ENCODE results near the gene PBRM1. TPM values are rescaled to one million over a fixed set of nuclear protein-coding genes. Genes with fewer than 3 reads are reported as not detected.
A peak's percentile ranks its signal among the peaks of the same experiment; 100 is the strongest.
"Not testable (repeated sequence)": the region's sequence is repeated elsewhere in the genome, so short reads cannot be mapped to it uniquely, and the experiment has no call there.

The PBRM1 gene
- total RNA-seq, 3 donors from 2014 or later, result 55.9 to 65.2 (median 64.4) TPM

- Mint-ChIP-seq H3K9me3 (no peaks in the 10 kb centered on the region), H3K4me1 (ENCODE audit: low read depth) (peaks cover 61% of the 10 kb centered on the region), H3K27me3 (ENCODE audit: low read depth) (no peaks in the 10 kb centered on the region), H3K4me3 (peak overlapping the region; percentile 19), H3K36me3 (ENCODE audit: insufficient read depth) (peaks cover 77% of the 10 kb centered on the region)
- no peak for ATAC-seq
- DNase-seq, result no peak
Observed at GRCh38 chr3:52690560-52690959, 4.8 kb upstream of the PBRM1 start.

- no peak for DNase-seq
- H3K9me3 Mint-ChIP-seq, result no peaks in the 10 kb centered on the region
- H3K4me3 Mint-ChIP-seq, result peak overlapping the region; percentile 93
- no peak for ATAC-seq
- H3K27me3 Mint-ChIP-seq (ENCODE audit: low read depth), result no peaks in the 10 kb centered on the region
- peaks cover 68% of the 10 kb centered on the region for H3K36me3 Mint-ChIP-seq (ENCODE audit: insufficient read depth)
- peaks cover 66% of the 10 kb centered on the region for H3K4me1 Mint-ChIP-seq (ENCODE audit: low read depth)
Observed at GRCh38 chr3:52689151-52689550, 3.4 kb upstream of the PBRM1 start.

GRCh38 chr3:52688266-52688665 lies 2.6 kb upstream of the PBRM1 start:
- no peak for DNase-seq
- peaks cover 60% of the 10 kb centered on the region for H3K36me3 Mint-ChIP-seq (ENCODE audit: insufficient read depth)
- H3K27me3 Mint-ChIP-seq (ENCODE audit: low read depth), result no peaks in the 10 kb centered on the region
- H3K4me1 Mint-ChIP-seq (ENCODE audit: low read depth), result peaks cover 60% of the 10 kb centered on the region
- H3K9me3 Mint-ChIP-seq, result no peaks in the 10 kb centered on the region
- H3K4me3 Mint-ChIP-seq, result peak overlapping the region; percentile 93
- no peak for ATAC-seq

GRCh38 chr3:52685285-52685708 lies 416 bp downstream of the PBRM1 start:
- Mint-ChIP-seq H3K36me3 (ENCODE audit: insufficient read depth) (peaks cover 54% of the 10 kb centered on the region), H3K9me3 (no peaks in the 10 kb centered on the region), H3K4me3 (peak overlapping the region; percentile 90), H3K27me3 (ENCODE audit: low read depth) (no peaks in the 10 kb centered on the region), H3K4me1 (ENCODE audit: low read depth) (peaks cover 66% of the 10 kb centered on the region)
- peak; percentile 62 for DNase-seq
- peak; percentile 80 to 82 for ATAC-seq

- peaks cover 67% of the 10 kb centered on the region for H3K4me1 Mint-ChIP-seq (ENCODE audit: low read depth)
- H3K27me3 Mint-ChIP-seq (ENCODE audit: low read depth), result no peaks in the 10 kb centered on the region
- no peak for DNase-seq
- ATAC-seq, result no peak
- no peaks in the 10 kb centered on the region for H3K9me3 Mint-ChIP-seq
- H3K36me3 Mint-ChIP-seq (ENCODE audit: insufficient read depth), result peaks cover 53% of the 10 kb centered on the region
- peak overlapping the region; percentile 90 for H3K4me3 Mint-ChIP-seq
Observed at GRCh38 chr3:52684184-52684583, 1.5 kb downstream of the PBRM1 start.

DNA sequence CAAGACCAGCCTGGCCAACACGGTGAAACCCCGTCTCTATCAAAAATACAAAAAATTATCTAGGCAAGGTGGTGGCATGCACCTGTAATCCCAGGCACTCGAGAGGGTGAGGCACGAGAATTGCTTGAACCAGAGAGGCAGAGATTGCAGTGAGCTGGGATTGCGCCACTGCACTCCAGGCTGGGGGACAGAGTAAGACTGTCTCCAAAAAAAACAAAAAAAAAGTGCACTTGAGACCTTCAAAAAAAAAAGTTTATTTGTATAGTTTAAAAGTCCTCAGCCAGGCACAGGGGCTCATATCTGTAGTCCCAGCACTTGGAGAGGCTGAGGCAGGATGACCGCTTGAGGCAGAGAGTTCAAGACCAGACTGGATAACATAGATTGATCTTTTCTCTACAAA lies 2.1 kb downstream of the PBRM1 start:
- Mint-ChIP-seq H3K4me1 (ENCODE audit: low read depth) (peaks cover 64% of the 10 kb centered on the region), H3K9me3 (no peaks in the 10 kb centered on the region), H3K4me3 (peak overlapping the region; percentile 90), H3K27me3 (ENCODE audit: low read depth) (no peaks in the 10 kb centered on the region), H3K36me3 (ENCODE audit: insufficient read depth) (peaks cover 53% of the 10 kb centered on the region)
- no peak for DNase-seq
- ATAC-seq, result no peak

- peak overlapping the region; percentile 38 for H3K4me3 Mint-ChIP-seq
- peaks cover 44% of the 10 kb centered on the region for H3K36me3 Mint-ChIP-seq (ENCODE audit: insufficient read depth)
Observed at GRCh38 chr3:52682016-52682415, 3.7 kb downstream of the PBRM1 start.

DNA sequence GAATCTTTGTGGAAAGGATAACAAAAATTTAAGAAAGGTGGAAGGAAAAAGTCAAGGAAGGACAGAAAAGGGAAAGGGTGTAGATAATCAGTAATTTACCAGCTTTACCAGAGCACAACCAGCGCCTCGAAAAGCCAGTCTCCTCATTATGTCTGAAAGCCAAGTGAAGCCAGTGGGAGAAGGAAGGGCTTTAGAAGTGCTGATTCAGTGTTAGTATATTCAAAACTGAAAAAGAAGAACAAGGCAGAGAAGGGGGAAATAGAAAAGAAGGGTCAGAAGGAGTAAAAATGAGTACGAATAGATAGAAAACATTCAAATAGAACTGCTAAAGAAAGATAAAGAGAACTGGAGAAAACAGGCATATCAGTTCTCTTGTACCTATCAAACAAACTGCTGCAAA lies 4.1 kb downstream of the PBRM1 start:
- Mint-ChIP-seq H3K36me3 (ENCODE audit: insufficient read depth) (peaks cover 44% of the 10 kb centered on the region), H3K27me3 (ENCODE audit: low read depth) (no peaks in the 10 kb centered on the region), H3K9me3 (no peaks in the 10 kb centered on the region), H3K4me3 (peak overlapping the region; percentile 35), H3K4me1 (ENCODE audit: low read depth) (peaks cover 44% of the 10 kb centered on the region)
- DNase-seq (no peak), ATAC-seq (no peak)

More at GRCh38 chr3:52682016-52682415, 3.7 kb downstream of the PBRM1 start:
- Mint-ChIP-seq H3K9me3 (no peaks in the 10 kb centered on the region), H3K4me1 (ENCODE audit: low read depth) (peaks cover 48% of the 10 kb centered on the region), H3K27me3 (ENCODE audit: low read depth) (no peaks in the 10 kb centered on the region)
- no peak for DNase-seq
- ATAC-seq, result peak; percentile 35 to 36

DNA sequence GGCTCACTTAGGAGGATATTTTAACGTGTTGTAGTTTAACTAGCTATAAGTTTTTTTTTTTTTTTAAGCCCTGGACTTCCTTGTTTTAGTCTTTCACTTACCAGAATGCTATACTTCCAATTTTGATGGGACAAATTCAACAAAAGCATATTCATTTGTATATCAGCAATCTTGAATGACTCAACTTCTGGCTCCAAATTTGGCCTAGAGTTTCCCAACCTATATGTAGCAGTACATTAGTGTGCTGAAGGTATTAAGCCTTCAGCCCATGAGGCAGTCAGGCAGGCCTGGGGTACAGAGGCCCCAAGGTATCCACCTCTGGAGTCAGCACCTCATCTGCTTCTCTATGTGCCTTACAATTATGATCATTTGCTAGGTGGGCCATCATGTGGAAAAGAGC lies 5.9 kb downstream of the PBRM1 start:
- Mint-ChIP-seq H3K4me1 (ENCODE audit: low read depth) (peaks cover 40% of the 10 kb centered on the region), H3K4me3 (no peak overlapping the region), H3K36me3 (ENCODE audit: insufficient read depth) (peaks cover 46% of the 10 kb centered on the region), H3K27me3 (ENCODE audit: low read depth) (no peaks in the 10 kb centered on the region), H3K9me3 (no peaks in the 10 kb centered on the region)
- DNase-seq, result no peak
- no peak for ATAC-seq

DNA sequence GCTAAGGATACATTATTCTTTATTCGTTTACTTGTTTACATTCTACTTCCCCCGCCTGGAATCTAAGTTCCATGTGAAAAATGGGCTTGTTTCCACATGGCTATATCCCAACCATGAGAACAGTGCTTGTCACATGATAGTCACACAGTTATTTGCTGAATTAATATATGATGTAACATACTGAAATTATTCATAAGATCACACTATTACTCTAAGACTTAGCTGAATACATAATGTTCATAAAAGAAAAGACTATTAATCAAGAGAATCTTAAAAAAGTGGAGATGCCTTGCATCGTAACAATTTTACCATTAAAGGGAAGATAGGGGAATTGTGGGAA lies 6.5 kb downstream of the PBRM1 start:
- H3K4me3 Mint-ChIP-seq, result no peak overlapping the region
- no peaks in the 10 kb centered on the region for H3K9me3 Mint-ChIP-seq
- peaks cover 34% of the 10 kb centered on the region for H3K4me1 Mint-ChIP-seq (ENCODE audit: low read depth)
- no peak for DNase-seq
- no peaks in the 10 kb centered on the region for H3K27me3 Mint-ChIP-seq (ENCODE audit: low read depth)
- no peak for ATAC-seq
- H3K36me3 Mint-ChIP-seq (ENCODE audit: insufficient read depth), result peaks cover 43% of the 10 kb centered on the region

DNA sequence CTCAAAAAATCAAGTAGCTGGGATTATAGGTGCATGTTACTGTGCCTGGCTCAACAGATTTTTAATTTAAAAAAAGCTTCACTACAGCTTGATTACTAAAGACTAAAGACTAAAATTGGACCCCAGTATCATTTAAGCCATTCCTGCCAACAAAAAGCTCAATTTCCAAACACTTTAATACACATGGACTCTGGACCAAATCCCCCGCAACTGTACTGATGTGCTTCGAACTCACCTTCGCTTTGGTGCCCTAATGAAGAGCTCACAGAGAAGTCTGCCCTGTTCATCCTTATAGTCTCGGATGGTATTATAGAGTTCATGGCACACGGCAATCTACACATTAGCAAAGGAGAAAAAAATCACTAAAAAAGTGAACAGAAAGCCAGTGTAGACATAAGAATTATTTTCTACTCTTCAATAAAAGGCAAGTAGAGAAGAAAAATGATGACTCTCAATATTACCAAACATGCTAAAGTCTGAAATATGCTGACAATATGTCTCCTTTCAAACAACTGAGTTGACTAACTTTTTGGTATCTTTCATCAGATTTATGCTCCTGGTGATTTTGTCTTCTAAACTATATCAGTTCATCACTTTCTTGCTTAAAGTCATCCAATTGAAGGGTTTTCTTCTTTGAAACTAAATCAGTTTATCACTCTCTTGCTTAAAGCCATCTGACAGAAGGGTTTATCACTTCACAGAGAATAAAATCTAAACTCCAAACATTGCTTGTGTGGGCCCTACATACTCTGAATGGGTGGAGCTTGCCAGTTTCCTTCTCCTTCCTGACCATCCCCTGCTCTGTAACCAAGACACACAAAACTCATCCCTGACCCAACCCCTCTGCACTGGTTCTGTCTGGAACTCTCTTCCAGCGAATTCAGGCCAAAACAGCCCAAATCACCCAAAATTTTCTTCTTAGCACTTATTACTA lies 7.2 kb downstream of the PBRM1 start:
- Mint-ChIP-seq H3K9me3 (no peaks in the 10 kb centered on the region), H3K36me3 (ENCODE audit: insufficient read depth) (peaks cover 43% of the 10 kb centered on the region), H3K4me1 (ENCODE audit: low read depth) (peaks cover 32% of the 10 kb centered on the region), H3K27me3 (ENCODE audit: low read depth) (no peaks in the 10 kb centered on the region), H3K4me3 (no peak overlapping the region)
- DNase-seq (no peak), ATAC-seq (no peak)

GRCh38 chr3:52676201-52676600 lies 9.5 kb downstream of the PBRM1 start:
- not testable (repeated sequence) for H3K4me3 Mint-ChIP-seq; H3K9me3 Mint-ChIP-seq; ATAC-seq; DNase-seq; H3K27me3 Mint-ChIP-seq (ENCODE audit: low read depth)
- H3K4me1 Mint-ChIP-seq (ENCODE audit: low read depth), result peaks cover 28% of the 10 kb centered on the region
- H3K36me3 Mint-ChIP-seq (ENCODE audit: insufficient read depth), result peaks cover 45% of the 10 kb centered on the region

DNA sequence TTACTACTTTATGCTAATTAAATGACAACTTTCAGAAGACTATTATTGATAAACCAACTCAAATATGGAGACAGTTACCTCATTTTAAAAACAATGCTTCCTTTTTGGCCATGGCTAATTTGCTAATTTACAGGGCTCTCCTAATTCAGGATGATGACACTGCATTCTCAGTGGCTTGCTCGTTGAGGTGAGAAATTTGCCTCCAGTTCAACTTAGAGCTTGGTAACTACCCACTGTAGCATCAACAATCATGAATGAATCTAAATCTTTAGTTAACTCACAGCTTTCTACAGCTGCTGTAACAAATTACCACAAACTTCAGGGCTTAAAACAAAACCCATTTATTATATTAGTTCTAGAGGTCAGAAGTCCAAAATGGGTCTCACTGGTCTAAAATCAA lies 14.0 kb downstream of the PBRM1 start:
- Mint-ChIP-seq H3K36me3 (ENCODE audit: insufficient read depth) (peaks cover 30% of the 10 kb centered on the region), H3K9me3 (no peaks in the 10 kb centered on the region), H3K4me3 (peak overlapping the region; percentile 28), H3K4me1 (ENCODE audit: low read depth) (peaks cover 23% of the 10 kb centered on the region), H3K27me3 (ENCODE audit: low read depth) (no peaks in the 10 kb centered on the region)
- no peak for ATAC-seq
- no peak for DNase-seq

- H3K4me3 Mint-ChIP-seq, result peak overlapping the region; percentile 28
- H3K9me3 Mint-ChIP-seq, result no peaks in the 10 kb centered on the region
- peaks cover 25% of the 10 kb centered on the region for H3K36me3 Mint-ChIP-seq (ENCODE audit: insufficient read depth)
- DNase-seq (peak; percentile 8), ATAC-seq (peak; percentile 90 to 93)
- H3K27me3 Mint-ChIP-seq (ENCODE audit: low read depth), result no peaks in the 10 kb centered on the region
- H3K4me1 Mint-ChIP-seq (ENCODE audit: low read depth), result peaks cover 23% of the 10 kb centered on the region
Observed at GRCh38 chr3:52670621-52671521, 14.8 kb downstream of the PBRM1 start.

Measured in activated T-cell treated with anti-CD3 and anti-CD28 coated beads, Interleukin-2, amount 50 U/mL, for 4 hours (primary cell).